K562 (cell line): ENCODE results near the gene KDM4C. TPM values are rescaled to one million over a fixed set of nuclear protein-coding genes. Genes with fewer than 3 reads are reported as not detected.

Experiments used
- ATAC-seq: fragments of 200-7000 bp; cut with Tn5 transposase; 3 replicates; pipeline ENCODE4 v1.9.1; 2020; ENCODE audit warnings: moderate library complexity
- BruUV-seq: library from RNA; stranded (reverse); fragments of 400-500 nt; replicated peaks from 2 replicates; lab custom pipeline; 2021; lab: Mats Ljungman, UMichigan
- CTCF ChIA-PET: fragments of 300-600 bp; formaldehyde crosslinking; extraction: SDS; loops from one replicate; lab custom pipeline; 2021; ENCODE audit warnings: low intra/inter-chr PET ratio; lab: Yijun Ruan, JAX
- POLR2A ChIA-PET: fragments of 300-600, 350-650 bp; sonication (Branson Sonifier 250); formaldehyde crosslinking; extraction: SDS; loops from one replicate; lab custom pipeline; 2021; ENCODE audit warnings: antibody characterized with exemption, inconsistent platforms; lab: Yijun Ruan, JAX
- DNase-seq, 4 experiments: peaks; one replicate each; pipeline versions ENCODE4 v3.0.0 to v3.0.0-alpha.2; 2011 to 2018; ENCODE audit warnings: low spot score in 3 of 4, mixed read lengths in 3 of 4; ENCODE audit errors: extremely low read depth in 1 of 4
- FAIRE-seq: peaks from 2 replicates; lab custom pipeline; 2011; peaks lifted over from hg19 to GRCh38; lab: Jason Lieb, UNC
- H2AFZ ChIP-seq: 2 replicates; pipeline ENCODE4 v1.6.0; 2011; ENCODE audit warnings: low read depth, low read length, control low read depth, inconsistent platforms
- H3K27ac ChIP-seq: fragments of 200-600 bp; 3 replicates; pipeline ENCODE4 v1.8.0; 2011; ENCODE audit warnings: low read depth, mild to moderate bottlenecking, control low read depth, inconsistent platforms, low read length, moderate library complexity, mixed read lengths; ENCODE audit errors: extremely low read depth
- H3K27me3 ChIP-seq, 2 experiments: fragments of 300-600 bp in 1 of 2; 2 replicates in 1 of 2; 3 replicates in 1 of 2; pipeline versions ENCODE4 v1.6.0 to v1.8.0; 2011; ENCODE audit warnings: inconsistent platforms in 2 of 2, low read length in 2 of 2, mild to moderate bottlenecking in 1 of 2, mixed read lengths in 1 of 2, moderate library complexity in 1 of 2; ENCODE audit not compliant: control insufficient read depth in 2 of 2, insufficient read depth in 2 of 2
- H3K36me3 ChIP-seq: fragments of 300-600 bp; 3 replicates; pipeline ENCODE4 v1.8.0; 2011; ENCODE audit warnings: mild to moderate bottlenecking, low read length, inconsistent platforms; ENCODE audit not compliant: control insufficient read depth, insufficient read depth
- H3K4me1 ChIP-seq, 2 experiments: fragments of 200-600 bp in 1 of 2; replicated peaks in 1 of 2; 2 replicates in 1 of 2; 3 replicates in 1 of 2; pipeline versions ENCODE4 v1.5.1 to v1.8.0; 2011; ENCODE audit warnings: inconsistent platforms in 2 of 2, low read length in 2 of 2, mild to moderate bottlenecking in 1 of 2, mixed read lengths in 1 of 2, moderate library complexity in 1 of 2; ENCODE audit not compliant: control insufficient read depth in 2 of 2, insufficient read depth in 2 of 2
- H3K4me2 ChIP-seq: 2 replicates; pipeline ENCODE4 v1.6.1; 2011; ENCODE audit warnings: low read length, control low read depth, inconsistent platforms, mixed read lengths; ENCODE audit not compliant: insufficient read depth
- H3K4me3 ChIP-seq: fragments of 200-600 bp; sonication (generic), shearing (Covaris generic); 2 replicates; pipeline ENCODE4 v1.5.1; 2016; ENCODE audit warnings: control low read depth, inconsistent platforms
- H3K79me2 ChIP-seq: fragments of 200-600 bp; 3 replicates; pipeline ENCODE4 v1.8.0; 2011; ENCODE audit warnings: low read length, inconsistent platforms; ENCODE audit not compliant: control insufficient read depth, insufficient read depth
- H3K9ac ChIP-seq, 2 experiments: 2 replicates each; pipeline versions ENCODE4 v1.6.0 to v1.6.1; 2011; ENCODE audit warnings: low read depth in 2 of 2, low read length in 2 of 2, control low read depth in 1 of 2, inconsistent platforms in 1 of 2, mild to moderate bottlenecking in 1 of 2, mixed read lengths in 1 of 2; ENCODE audit not compliant: insufficient read depth in 1 of 2
- H3K9me1 ChIP-seq: one replicate; pipeline ENCODE4 v1.6.0; 2011; ENCODE audit warnings: inconsistent platforms, mild to moderate bottlenecking, low read length, moderate library complexity; ENCODE audit not compliant: control insufficient read depth, insufficient read depth
- H3K9me3 ChIP-seq: replicated peaks from 2 replicates; pipeline ENCODE4 v1.5.1; 2011; ENCODE audit warnings: low read depth, low read length, inconsistent platforms; ENCODE audit not compliant: control insufficient read depth, insufficient read depth
- H4K20me1 ChIP-seq: replicated peaks from 2 replicates; pipeline ENCODE4 v1.6.1; 2011; ENCODE audit warnings: low read length, inconsistent platforms, mixed read lengths; ENCODE audit not compliant: control insufficient read depth, insufficient read depth
- E4F1 ChIP-seq: fragments of 250-450 bp; sonication (Bioruptor Pico); IDR thresholded peaks from 2 replicates; pipeline ENCODE4 v1.5.0; 2021; ENCODE audit warnings: mild to moderate bottlenecking, borderline replicate concordance
- SIN3B ChIP-seq: fragments of 450-650 bp; IDR thresholded peaks from 2 replicates; pipeline ENCODE4 v1.6.1; 2017; ENCODE audit warnings: low read depth, mild to moderate bottlenecking, moderate library complexity
- THAP12 ChIP-seq: fragments of 250-450 bp; sonication (Bioruptor Pico); IDR thresholded peaks from 2 replicates; pipeline ENCODE4 v1.9.0; 2021; ENCODE audit warnings: mild to moderate bottlenecking, inconsistent platforms
- ZFP30 ChIP-seq: fragments of 250-450 bp; sonication (Bioruptor Pico); IDR thresholded peaks from 2 replicates; pipeline ENCODE4 v1.8.0; 2022; ENCODE audit warnings: moderate library complexity, mild to moderate bottlenecking, inconsistent platforms, borderline replicate concordance
- ZNF316 ChIP-seq: fragments of 450-650 bp; IDR thresholded peaks from 2 replicates; pipeline ENCODE4 v1.6.1; 2016
- ZNF561 ChIP-seq: fragments of 450-650 bp; formaldehyde crosslinking; conservative IDR thresholded peaks from 2 replicates; pipeline ENCODE4 v1.4.0; 2020; ENCODE audit warnings: mild to moderate bottlenecking, moderate library complexity
- WGBS: fragments of 100-300 bp; shearing (Covaris generic); methylation state at CpG from one replicate; pipeline ENCODE4 v1.1.6; 2016; ENCODE audit warnings: low coverage, mixed read lengths; ENCODE audit not compliant: insufficient coverage; ENCODE audit errors: missing lambda C conversion rate; 5-methylcytosine and 5-hydroxymethylcytosine counted together
- in situ Hi-C: fragments of 300-500 bp; cut with MboI; formaldehyde crosslinking; loops from 4 replicates; pipeline ENCODE4 v1.15.0; 2018; ENCODE audit warnings: inconsistent platforms, mixed read lengths
- intact Hi-C: fragments of 100-400 bp; cut with micrococcal nuclease; formaldehyde crosslinking; loops from 2 replicates; pipeline ENCODE4 v1.14.2; 2022
- polyA plus RNA-seq, 8 experiments: library from polyadenylated mRNA; depleted of rRNA in 4 of 8; stranded (reverse) in 5 of 8; unstranded in 3 of 8; fragments of >200 nt; fragmentation: Nextera tagmentation in 2 of 8; fragmentation: Illumina TruSeq in 1 of 8; extraction: Ambion mirVana in 2 of 8; extraction: Trizol in 1 of 8; gene quantifications; 2 replicates each; pipeline versions ENCODE4 v1.2.1 to v1.2.3, GENCODE V29; 2011 to 2014; ENCODE audit warnings: inconsistent platforms in 1 of 8, missing spikeins in 1 of 8
- total RNA-seq, 7 experiments: library from RNA; depleted of rRNA in 6 of 7; stranded (reverse); fragments of >200 nt in 6 of 7; fragmentation: Illumina TruSeq in 2 of 7; extraction: Trizol in 2 of 7; gene quantifications; 2 replicates each; pipeline versions ENCODE4 v1.2.1 to v1.2.3, GENCODE V29; 2011 to 2021; ENCODE audit warnings: low replicate concordance in 1 of 7

The KDM4C gene
- total and polyA plus RNA-seq, 9 of the 15 experiments (the other 6 are each of a cell fraction or from before 2014, with no cell fraction given): 5.4 to 17.0 (median 12.6) TPM

GRCh38 chr9:7177383-7177782 is 419.6 kb downstream of the KDM4C start:
- Histone ChIP-seq H2AFZ (no peak overlapping the region), H3K79me2 (no peaks in the 10 kb centered on the region), H3K27me3 (no peaks in the 10 kb centered on the region), H3K9me1 (no peaks in the 10 kb centered on the region), H4K20me1 (no peaks in the 10 kb centered on the region), H3K4me3 (no peak overlapping the region), H3K4me1 (peaks cover 0 to 5% of the 10 kb centered on the region in 2 experiments; a peak in 3 of 5 replicates), H3K27ac (no peak overlapping the region), H3K36me3 (no peaks in the 10 kb centered on the region), H3K9me3 (no peaks in the 10 kb centered on the region), H3K9ac (no peak overlapping the region), H3K4me2 (no peak overlapping the region)
- intact Hi-C loops: no loop called here
- DNase-seq: no peak
- BruUV-seq: no TSS peak
- TF ChIP-seq ZFP30 (CRISPR knock-in tag): no peak
- TF ChIP-seq E4F1 (CRISPR knock-in tag): no peak
- TF ChIP-seq ZNF316: no peak
- no peak for TF ChIP-seq ZNF561 (CRISPR knock-in tag)
- TF ChIP-seq SIN3B: no peak
- TF ChIP-seq THAP12 (CRISPR knock-in tag): no peak
- ChIA-PET POLR2A (no interaction called here), CTCF (no interaction called here)
- in situ Hi-C loops: loop anchor here (25.0 kb wide), 1 partner anchor 265 kb away; no protein-coding TSS in a partner anchor
- 93% methylated on average over 2 of the region's 3 CpGs for WGBS
- no peak for FAIRE-seq
- no peak for ATAC-seq
